GM18909 (cell line): ENCODE measurements around the gene ELL.

Source experiments
- ATAC-seq: cut with Tn5 transposase; IDR thresholded peaks from one replicate; pipeline ENCODE4 v1.9.1; 2021; ENCODE audit warnings: mild to moderate bottlenecking; ENCODE audit not compliant: unreplicated experiment, poor library complexity

ELL gene

GRCh38 chr19:18437491-18438330, 84.2 kb downstream of the ELL start, which contains the start of gene ISYNA1:
TSS of gene ISYNA1 (minus strand) at chr19:18438133. CDS start at chr19:18437979, 154 bp downstream.
- no peak for ATAC-seq

GRCh38 chr19:18436671-18437490, 85.0 kb downstream of the ELL start:
- ATAC-seq: peak; percentile 54

- ATAC-seq: no peak
Observed at GRCh38 chr19:18435842-18436670, 85.8 kb downstream of the ELL start.

GRCh38 chr19:18435178-18435841, 86.6 kb downstream of the ELL start:
- no peak for ATAC-seq

GRCh38 chr19:18434411-18435175, 87.3 kb downstream of the ELL start:
- no peak for ATAC-seq

- no peak for ATAC-seq
Observed at GRCh38 chr19:18433735-18434398, 88.0 kb downstream of the ELL start.

GRCh38 chr19:18433015-18433691, 88.7 kb downstream of the ELL start:
- no peak for ATAC-seq

GRCh38 chr19:18432275-18433014, 89.4 kb downstream of the ELL start:
- no peak for ATAC-seq

GRCh38 chr19:18431351-18432197, 90.3 kb downstream of the ELL start:
- no peak for ATAC-seq

- ATAC-seq: no peak
Observed at GRCh38 chr19:18430417-18431144, 91.3 kb downstream of the ELL start.

- no peak for ATAC-seq
Observed at GRCh38 chr19:18429717-18430416, 92.0 kb downstream of the ELL start.

GRCh38 chr19:18428787-18429674, 92.8 kb downstream of the ELL start:
- ATAC-seq: peak; percentile 68

GRCh38 chr19:18428173-18428786, 93.6 kb downstream of the ELL start:
- no peak for ATAC-seq

GRCh38 chr19:18427743-18428113, 94.1 kb downstream of the ELL start:
- ATAC-seq: no peak
